Activated CD4-positive, alpha-beta T cell treated with anti-CD3 and anti-CD28 coated beads for 36 hours (primary cell): ENCODE results near the gene AMT. TPM values are rescaled to one million over a fixed set of nuclear protein-coding genes. Genes with fewer than 3 reads are reported as not detected.

ENCODE experiments used
- ATAC-seq: fragments of 200-7000 bp; cut with Tn5 transposase; one replicate; pipeline ENCODE4 v1.10.0; 2021; ENCODE audit warnings: mild to moderate bottlenecking, moderate library complexity
- CTCF ChIA-PET: fragments of 350-600 bp; sonication (Branson Sonifier 250); formaldehyde crosslinking; loops from one replicate; lab custom pipeline; 2021; ENCODE audit warnings: antibody characterized with exemption; lab: Charles Lee
- POLR2A ChIA-PET: fragments of 350-600 bp; sonication (Branson Sonifier 250); formaldehyde crosslinking; loops from one replicate; lab custom pipeline; 2021; ENCODE audit warnings: antibody characterized with exemption, inconsistent platforms; lab: Charles Lee
- DNase-seq: peaks from one replicate; pipeline ENCODE4 v3.0.0-alpha.2; 2020
- H3K27ac Mint-ChIP-seq: one replicate; pipeline ENCODE4 v1.8.0; 2021; ENCODE audit warnings: mixed read lengths
- H3K27me3 Mint-ChIP-seq: one replicate; pipeline ENCODE4 v1.8.0; 2021; ENCODE audit warnings: mixed read lengths
- H3K36me3 Mint-ChIP-seq: one replicate; pipeline ENCODE4 v1.8.0; 2021; ENCODE audit warnings: low read depth, mixed read lengths
- H3K4me1 Mint-ChIP-seq: one replicate; pipeline ENCODE4 v1.8.0; 2021; ENCODE audit warnings: mixed read lengths
- H3K4me3 Mint-ChIP-seq: one replicate; pipeline ENCODE4 v1.8.0; 2021; ENCODE audit warnings: mild to moderate bottlenecking, moderate library complexity, mixed read lengths
- H3K9me3 Mint-ChIP-seq: one replicate; pipeline ENCODE4 v1.8.0; 2021; ENCODE audit warnings: low read depth, mixed read lengths
- intact Hi-C, 2 experiments: fragments of 100-400 bp; cut with DNase I in 1 of 2; cut with micrococcal nuclease in 1 of 2; formaldehyde crosslinking; loops; one replicate each; pipeline versions ENCODE4 v1.14.2 to v1.15.1; 2022 to 2024; cut with DNase I, micrococcal nuclease
- total RNA-seq, 2 experiments: library from RNA; stranded (reverse); gene quantifications; one replicate each; pipeline ENCODE4 v1.2.3, GENCODE V29; 2021

AMT gene
- total RNA-seq, 2 experiments from 2014 or later = 3.6 to 4.1 TPM

- H3K27ac Mint-ChIP-seq = no peak overlapping the region
- no peak overlapping the region for H3K4me3 Mint-ChIP-seq
- H3K4me1 Mint-ChIP-seq = peaks cover 46% of the 10 kb centered on the region
- POLR2A ChIA-PET = interaction anchor here (1.6 kb wide), 1 partner anchor 10 kb away, joined by 10 read pairs; the partner anchor contains the start of genes RHOA and TCTA
- H3K9me3 Mint-ChIP-seq = no peaks in the 10 kb centered on the region
- peaks cover 10% of the 10 kb centered on the region for H3K36me3 Mint-ChIP-seq
- DNase-seq (peak; percentile 44), ATAC-seq (no peak)
- H3K27me3 Mint-ChIP-seq = no peaks in the 10 kb centered on the region
- CTCF ChIA-PET = interaction anchor here (1.0 to 1.8 kb wide), 4 partner anchors 9 to 30 kb away, joined by 3 to 6 read pairs (median 4); partner anchors contain the start of gene TCTA
- intact Hi-C loops = loop anchor here in 1 of 2 experiments (10.0 kb wide), 1 partner anchor 397 kb away; the partner anchor contains the start of genes IMPDH2 and NDUFAF3
Measured at GRCh38 chr3:49421890-49422378, 339 bp downstream of the AMT start.

DNA sequence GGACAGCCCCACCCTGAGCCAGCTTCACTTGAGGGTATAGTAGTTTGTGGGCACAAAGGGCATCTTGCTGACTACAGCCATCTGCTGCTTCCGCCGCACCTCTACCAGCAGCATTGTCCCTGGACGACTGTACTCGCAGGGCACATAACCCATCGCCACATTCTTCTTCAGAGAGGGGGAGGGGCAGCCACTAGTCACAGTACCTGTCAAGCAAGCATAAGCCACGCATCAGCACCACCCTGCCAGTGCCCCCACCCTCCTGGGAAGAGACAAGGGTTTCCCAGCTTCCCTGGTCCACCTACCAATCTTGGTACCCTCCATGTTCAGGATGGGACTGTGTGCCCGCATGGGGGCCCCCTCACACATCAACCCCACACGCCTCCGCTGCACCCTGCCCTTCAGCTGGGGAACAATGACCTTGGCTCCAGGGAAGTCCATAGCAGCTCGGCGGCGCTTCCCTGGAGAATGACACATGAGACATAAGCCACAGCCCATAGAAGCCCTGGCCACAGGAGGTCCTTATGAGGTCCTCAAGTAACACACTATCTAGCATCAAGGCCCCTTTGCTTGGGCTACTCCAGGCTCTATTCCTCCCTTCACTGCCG is 4.7 kb downstream of the AMT start:
- H3K4me1 Mint-ChIP-seq = peaks cover 75% of the 10 kb centered on the region
- ChIA-PET CTCF (interaction anchor here (0.5 to 6.3 kb wide), 4 partner anchors 11 to 78 kb away, joined by 3 to 37 read pairs (median 3); partner anchors contain the start of genes NICN1 and USP4), POLR2A (interaction anchor here (0.6 to 2.6 kb wide), 2 partner anchors 78 to 85 kb away, joined by 7 to 12 read pairs; partner anchors contain the start of gene USP4)
- H3K27ac Mint-ChIP-seq = no peak overlapping the region
- H3K4me3 Mint-ChIP-seq = no peak overlapping the region
- H3K27me3 Mint-ChIP-seq = no peaks in the 10 kb centered on the region
- ATAC-seq = no peak
- no peaks in the 10 kb centered on the region for H3K9me3 Mint-ChIP-seq
- intact Hi-C loops = no loop called here
- peaks cover 33% of the 10 kb centered on the region for H3K36me3 Mint-ChIP-seq
- no peak for DNase-seq

DNA sequence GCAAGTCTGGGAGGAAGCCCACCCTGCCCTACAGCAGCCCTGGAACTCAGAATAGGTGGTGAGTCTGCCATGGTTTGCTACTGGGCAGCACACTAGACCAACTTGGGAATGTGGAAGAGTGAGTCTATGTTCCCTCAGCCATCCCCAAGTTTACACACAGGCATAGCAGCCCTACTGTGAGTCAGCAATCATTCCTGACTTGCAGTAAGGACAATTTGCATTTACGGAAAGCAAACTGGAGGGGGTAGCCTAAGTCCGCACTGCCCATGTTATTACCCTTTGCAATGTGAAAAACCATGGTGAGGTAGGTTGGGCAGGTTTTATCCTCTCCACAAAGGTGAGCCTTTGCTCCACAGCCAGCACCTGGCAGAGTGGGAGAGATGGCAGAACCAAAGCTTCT is 5.4 kb downstream of the AMT start:
- POLR2A ChIA-PET = interaction anchor here (0.6 to 2.6 kb wide), 2 partner anchors 77 to 84 kb away, joined by 7 to 12 read pairs; partner anchors contain the start of gene USP4
- CTCF ChIA-PET = interaction anchor here (0.6 to 6.3 kb wide), 4 partner anchors 11 to 77 kb away, joined by 3 to 37 read pairs (median 6); partner anchors contain the start of genes NICN1 and USP4
- Mint-ChIP-seq H3K27me3 (no peaks in the 10 kb centered on the region), H3K4me1 (peaks cover 72% of the 10 kb centered on the region), H3K9me3 (no peaks in the 10 kb centered on the region), H3K27ac (peak overlapping the region; percentile 93), H3K4me3 (no peak overlapping the region), H3K36me3 (peaks cover 35% of the 10 kb centered on the region)
- ATAC-seq (no peak), DNase-seq (no peak)
- intact Hi-C loops = no loop called here

DNA sequence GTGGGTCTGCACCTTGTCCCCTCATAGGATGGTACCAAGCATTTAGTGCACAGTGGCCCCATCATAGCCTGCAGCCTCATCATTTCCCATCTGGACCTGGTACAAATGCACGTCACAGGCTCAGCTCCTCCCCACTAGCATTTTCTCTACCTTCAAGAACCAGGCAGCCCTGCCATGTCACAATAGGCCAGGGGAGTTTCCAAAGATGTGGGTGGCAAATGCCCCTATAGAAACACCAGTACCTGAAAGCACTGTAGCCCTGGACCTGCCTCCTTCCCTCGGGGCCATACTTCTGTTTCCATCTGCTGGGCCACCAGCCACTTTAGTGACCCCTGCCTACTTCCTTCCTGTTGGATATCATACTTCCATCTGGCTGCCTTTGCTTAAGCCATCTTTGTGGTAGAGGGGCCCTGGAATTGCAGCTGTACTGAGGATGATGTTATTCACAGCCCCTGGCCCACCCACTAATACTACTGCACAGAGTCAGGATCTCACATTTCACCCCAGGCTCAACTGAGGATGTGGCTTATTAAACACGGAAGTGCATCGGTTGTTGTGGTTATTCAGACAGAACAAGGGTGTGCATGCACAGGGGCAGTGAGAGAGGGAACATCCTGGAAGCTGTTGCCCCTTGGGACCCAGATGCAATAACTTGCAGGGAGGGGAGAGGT is 6.2 kb downstream of the AMT start:
- intact Hi-C loops = loop anchor here (1.0 kb wide), 1 partner anchor 33 kb away; no protein-coding TSS in a partner anchor

DNA sequence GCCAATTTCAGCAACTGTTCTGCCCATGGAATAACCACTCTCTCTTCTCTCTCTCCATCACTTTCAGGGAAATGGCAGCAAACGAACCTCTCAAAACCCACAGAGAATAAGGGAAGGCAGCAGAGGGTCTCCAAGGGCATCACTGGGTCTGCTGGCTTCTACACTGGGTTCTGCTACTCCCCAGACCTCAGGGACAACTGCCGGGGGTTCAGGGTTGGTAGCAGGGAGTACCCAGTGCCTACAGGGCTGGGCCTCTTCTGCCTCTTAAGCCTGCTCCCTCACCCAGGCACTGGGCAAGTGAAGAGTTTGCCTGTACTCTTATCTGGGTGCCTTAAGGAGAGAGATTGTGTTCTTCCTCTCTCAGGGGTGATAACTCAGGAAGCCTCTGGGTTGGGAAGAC is 7.5 kb downstream of the AMT start:
- ChIA-PET POLR2A (interaction anchor here (2.6 kb wide), 1 partner anchor 75 kb away, joined by 12 read pairs; the partner anchor contains the start of gene USP4), CTCF (interaction anchor here (0.5 to 6.3 kb wide), 9 partner anchors 11 to 522 kb away, joined by 3 to 37 read pairs (median 3); partner anchors contain the start of gene USP4)
- Mint-ChIP-seq H3K36me3 (peaks cover 44% of the 10 kb centered on the region), H3K27me3 (no peaks in the 10 kb centered on the region), H3K4me3 (no peak overlapping the region), H3K4me1 (peaks cover 60% of the 10 kb centered on the region), H3K9me3 (no peaks in the 10 kb centered on the region), H3K27ac (peak overlapping the region; percentile 93)
- DNase-seq = no peak
- no peak for ATAC-seq
- intact Hi-C loops = loop anchor here (1.0 to 5.0 kb wide), 5 partner anchors 35 to 878 kb away; partner anchors contain the start of genes ARIH2 (in 1 of the 2), GPX1 (in 1 of the 2), IFRD2 (in 1 of the 2) and WDR6 (in 1 of the 2)

More for the DNA sequence above, 6.2 kb downstream of the AMT start:
- H3K9me3 Mint-ChIP-seq = no peaks in the 10 kb centered on the region
- peak overlapping the region; percentile 93 for H3K27ac Mint-ChIP-seq
- H3K36me3 Mint-ChIP-seq = peaks cover 32% of the 10 kb centered on the region
- H3K4me3 Mint-ChIP-seq = peak overlapping the region; percentile 30
- ChIA-PET POLR2A (interaction anchor here (0.5 to 2.6 kb wide), 7 partner anchors 9 to 497 kb away, joined by 3 to 12 read pairs (median 6); partner anchors contain the start of genes NICN1 and USP4), CTCF (interaction anchor here (0.8 to 6.3 kb wide), 9 partner anchors 10 to 78 kb away, joined by 3 to 37 read pairs (median 9); partner anchors contain the start of genes NICN1 and USP4)
- ATAC-seq = peak; percentile 34
- peak; percentile 84 for DNase-seq
- H3K4me1 Mint-ChIP-seq = peaks cover 64% of the 10 kb centered on the region
- H3K27me3 Mint-ChIP-seq = no peaks in the 10 kb centered on the region

DNA sequence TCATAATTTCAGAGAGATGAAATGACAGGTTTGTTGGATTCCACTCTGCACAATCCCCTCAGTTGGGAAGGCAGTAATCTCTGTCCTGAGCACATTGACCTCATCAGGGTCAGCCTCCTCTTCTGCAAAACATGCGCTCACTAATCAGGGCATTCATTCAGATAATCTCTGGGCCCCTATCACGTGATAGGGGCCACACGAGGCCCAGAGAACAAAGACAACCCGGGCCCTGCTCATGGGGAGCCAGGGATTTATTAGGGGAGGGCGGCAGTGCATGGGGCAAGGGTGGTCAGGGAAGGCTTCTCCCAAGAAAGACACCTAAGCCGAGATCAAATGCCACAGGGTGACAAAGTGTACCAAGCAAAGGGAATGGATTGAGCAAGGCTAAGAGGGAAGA is 8.9 kb downstream of the AMT start:
- CTCF ChIA-PET = interaction anchor here (0.7 to 1.0 kb wide), 3 partner anchors 15 to 74 kb away, joined by 3 to 4 read pairs (median 3); partner anchors contain the start of genes NICN1 and USP4
- Mint-ChIP-seq H3K9me3 (no peaks in the 10 kb centered on the region), H3K4me3 (peak overlapping the region; percentile 97), H3K36me3 (peaks cover 51% of the 10 kb centered on the region), H3K4me1 (peaks cover 63% of the 10 kb centered on the region), H3K27me3 (no peaks in the 10 kb centered on the region), H3K27ac (peak overlapping the region; percentile 97)
- intact Hi-C loops = loop anchor here (2.0 to 5.0 kb wide), 5 partner anchors 56 to 879 kb away; partner anchors contain the start of genes ARIH2 (in 1 of the 2), GPX1 (in 1 of the 2), IFRD2 (in 1 of the 2) and IP6K1 (in 1 of the 2)
- no peak for ATAC-seq
- no peak for DNase-seq
- POLR2A ChIA-PET = interaction anchor here (1.0 to 3.3 kb wide), 4 partner anchors 16 to 320 kb away, joined by 4 to 19 read pairs (median 10); partner anchors contain the start of genes NICN1, QRICH1 and USP4

DNA sequence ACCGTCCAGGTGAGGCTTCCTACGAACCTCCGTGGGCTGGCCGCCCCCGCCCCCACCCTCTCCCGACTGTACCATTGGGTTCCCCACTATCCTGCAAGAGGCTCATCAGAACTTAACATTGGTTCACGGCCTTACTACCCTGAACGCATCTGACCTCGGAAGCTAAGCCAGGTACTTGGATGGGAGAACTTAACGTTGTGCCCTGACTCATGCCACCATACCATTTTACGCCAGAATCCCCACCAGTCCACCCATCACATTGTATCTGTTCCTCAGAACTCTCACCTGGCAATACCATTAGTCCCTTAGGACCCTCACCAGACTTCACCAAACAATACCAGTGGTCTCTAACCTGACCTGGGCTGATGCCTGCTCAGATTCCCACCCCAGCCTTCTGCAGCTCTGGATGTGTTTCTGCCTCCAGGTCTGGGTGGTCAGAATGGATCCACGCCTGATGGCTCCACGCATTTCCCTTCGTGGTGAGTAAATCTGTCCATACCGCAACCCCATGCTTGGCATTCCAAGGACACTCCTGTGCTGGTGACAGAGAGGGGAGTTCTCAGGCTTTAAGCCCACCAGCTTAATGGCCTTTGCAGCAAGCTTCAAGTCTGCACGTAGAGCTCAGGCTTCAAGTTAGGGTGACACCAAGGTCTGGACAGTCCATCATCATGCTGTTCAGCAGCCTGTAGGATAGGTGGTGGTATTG is 9.5 kb downstream of the AMT start:
- DNase-seq (no peak), ATAC-seq (no peak)
- Mint-ChIP-seq H3K27ac (peak overlapping the region; percentile 97), H3K36me3 (peaks cover 50% of the 10 kb centered on the region), H3K4me3 (peak overlapping the region; percentile 97), H3K27me3 (no peaks in the 10 kb centered on the region), H3K9me3 (no peaks in the 10 kb centered on the region), H3K4me1 (peaks cover 63% of the 10 kb centered on the region)
- CTCF ChIA-PET = interaction anchor here (0.5 to 1.3 kb wide), 6 partner anchors 8 to 90 kb away, joined by 3 to 7 read pairs (median 4); partner anchors contain the start of genes NICN1 and USP4
- POLR2A ChIA-PET = interaction anchor here (0.6 to 3.3 kb wide), 7 partner anchors 9 to 319 kb away, joined by 4 to 19 read pairs (median 6); partner anchors contain the start of genes NICN1, QRICH1 and USP4
- intact Hi-C loops = loop anchor here (1.0 to 5.0 kb wide), 17 partner anchors 17 to 880 kb away; partner anchors contain the start of genes DAG1 (in 2 of the 2), GPX1 (in 2 of the 2), NICN1 (in 2 of the 2) and USP4 (in 2 of the 2)

- H3K4me3 Mint-ChIP-seq = peak within 1 kb of the TSS; percentile 97
- H3K27ac Mint-ChIP-seq = peak within 1 kb of the TSS; percentile 97
- H3K4me1 Mint-ChIP-seq = peaks cover 63% of the 10 kb centered on the region
- peaks cover 50% of the 10 kb centered on the region for H3K36me3 Mint-ChIP-seq
- DNase-seq (peak; percentile 99), ATAC-seq (peak; percentile 88)
- no peaks in the 10 kb centered on the region for H3K9me3 Mint-ChIP-seq
- CTCF ChIA-PET = interaction anchor here (0.6 to 1.3 kb wide), 5 partner anchors 9 to 72 kb away, joined by 3 to 7 read pairs (median 4); partner anchors contain the start of gene USP4
- POLR2A ChIA-PET = interaction anchor here (0.6 to 3.3 kb wide), 16 partner anchors 8 to 405 kb away, joined by 3 to 19 read pairs (median 6); partner anchors contain the start of genes DAG1, NICN1, QRICH1 and USP4
- no peaks in the 10 kb centered on the region for H3K27me3 Mint-ChIP-seq
- intact Hi-C loops = loop anchor here (1.0 to 5.0 kb wide), 17 partner anchors 17 to 880 kb away; partner anchors contain the start of genes DAG1 (in 2 of the 2), GPX1 (in 2 of the 2), NICN1 (in 2 of the 2) and USP4 (in 2 of the 2)
Measured at GRCh38 chr3:49411968-49412631, 10.2 kb downstream of the AMT start, which contains the start of the genes RHOA and TCTA. Gene RHOA (minus strand): TSS chr3:49411976. CDS start chr3:49375589, 36,387 bp downstream. Gene TCTA (plus strand): TSS chr3:49412423. CDS start chr3:49412427, 4 bp downstream.

DNA sequence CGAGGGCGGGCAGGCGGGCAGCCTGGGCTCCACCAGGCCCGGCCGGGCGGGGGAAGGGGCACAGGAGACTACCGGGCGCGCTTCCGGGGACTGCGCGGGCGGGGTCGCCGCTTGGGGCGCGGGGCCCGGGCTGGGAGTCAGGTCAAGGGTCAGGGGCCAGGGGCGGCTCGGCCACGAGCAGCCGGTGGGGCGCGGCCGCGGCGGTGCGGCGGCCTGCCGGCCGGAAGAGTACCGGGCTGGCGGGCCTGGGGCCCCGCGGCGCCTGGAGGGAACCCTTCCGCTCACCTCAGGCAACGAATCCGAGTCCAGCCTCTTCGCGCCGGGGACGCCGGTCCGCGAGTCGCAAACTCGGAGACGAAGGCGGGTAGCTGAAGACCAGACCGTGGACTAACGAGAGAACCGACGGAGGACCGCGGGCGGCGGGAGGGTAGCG is 10.7 kb downstream of the AMT start:
- CTCF ChIA-PET = interaction anchor here (1.0 to 1.3 kb wide), 2 partner anchors 38 to 72 kb away, joined by 3 to 7 read pairs; partner anchors contain the start of gene USP4
- peaks cover 46% of the 10 kb centered on the region for H3K36me3 Mint-ChIP-seq
- H3K9me3 Mint-ChIP-seq = no peaks in the 10 kb centered on the region
- H3K4me1 Mint-ChIP-seq = peaks cover 62% of the 10 kb centered on the region
- no peaks in the 10 kb centered on the region for H3K27me3 Mint-ChIP-seq
- DNase-seq (peak; percentile 74), ATAC-seq (peak; percentile 8)
- POLR2A ChIA-PET = interaction anchor here (0.7 to 3.3 kb wide), 15 partner anchors 8 to 404 kb away, joined by 3 to 19 read pairs (median 5); partner anchors contain the start of genes DAG1, NICN1, QRICH1 and USP4
- peak overlapping the region; percentile 78 for H3K27ac Mint-ChIP-seq
- intact Hi-C loops = loop anchor here (5.0 kb wide), 4 partner anchors 54 to 881 kb away; partner anchors contain the start of genes ARIH2 (in 1 of the 2), GPX1 (in 1 of the 2), IFRD2 (in 1 of the 2) and WDR6 (in 1 of the 2)
- peak overlapping the region; percentile 97 for H3K4me3 Mint-ChIP-seq
